Rectal smooth muscle tissue (tissue), 1 donor: ENCODE data around the gene ETFA.

Experiments
- H3K27ac ChIP-seq: one replicate; pipeline ENCODE4 v1.7.0; 2013; ENCODE audit warnings: low read depth, low read length, inconsistent platforms
- H3K27me3 ChIP-seq: one replicate; pipeline ENCODE4 v1.7.0; 2013; ENCODE audit warnings: low read length; ENCODE audit not compliant: control insufficient read depth, insufficient read depth
- H3K36me3 ChIP-seq: one replicate; pipeline ENCODE4 v1.7.0; 2013; ENCODE audit warnings: low read length; ENCODE audit not compliant: control insufficient read depth, insufficient read depth
- H3K4me1 ChIP-seq: one replicate; pipeline ENCODE4 v1.7.0; 2013; ENCODE audit warnings: low read length; ENCODE audit not compliant: control insufficient read depth, insufficient read depth
- H3K4me3 ChIP-seq: one replicate; pipeline ENCODE4 v1.7.0; 2013; ENCODE audit warnings: low read length
- H3K9ac ChIP-seq: one replicate; pipeline ENCODE4 v1.7.0; 2013; ENCODE audit warnings: low read length

ETFA gene

GRCh38 chr15:76189106-76189505 is 122.2 kb downstream of the ETFA start:
- Histone ChIP-seq H3K36me3 (no peaks in the 10 kb centered on the region), H3K9ac (no peak overlapping the region), H3K27ac (no peak overlapping the region), H3K4me3 (no peak overlapping the region), H3K4me1 (peaks cover 4% of the 10 kb centered on the region), H3K27me3 (peaks cover 8% of the 10 kb centered on the region)

- H3K4me1 ChIP-seq = peaks cover 4% of the 10 kb centered on the region
- H3K27ac ChIP-seq = no peak overlapping the region
- H3K4me3 ChIP-seq = no peak overlapping the region
- H3K36me3 ChIP-seq = no peaks in the 10 kb centered on the region
- no peak overlapping the region for H3K9ac ChIP-seq
- peaks cover 8% of the 10 kb centered on the region for H3K27me3 ChIP-seq
Observed at GRCh38 chr15:76187163-76187562, 124.1 kb downstream of the ETFA start.

GRCh38 chr15:76185716-76186115 is 125.6 kb downstream of the ETFA start:
- Histone ChIP-seq H3K27ac (no peak overlapping the region), H3K9ac (no peak overlapping the region), H3K4me3 (no peak overlapping the region), H3K27me3 (peaks cover 3% of the 10 kb centered on the region), H3K36me3 (no peaks in the 10 kb centered on the region), H3K4me1 (no peaks in the 10 kb centered on the region)

GRCh38 chr15:76184650-76185035 is 126.6 kb downstream of the ETFA start:
- H3K4me1 ChIP-seq = no peaks in the 10 kb centered on the region

GRCh38 chr15:76183930-76184649 is 127.2 kb downstream of the ETFA start:
- Histone ChIP-seq H3K9ac (no peak overlapping the region), H3K27ac (no peak overlapping the region)

More at GRCh38 chr15:76184650-76185035, 126.6 kb downstream of the ETFA start:
- H3K9ac ChIP-seq = no peak overlapping the region
- H3K27me3 ChIP-seq = peaks cover 3% of the 10 kb centered on the region
- H3K36me3 ChIP-seq = no peaks in the 10 kb centered on the region
- H3K27ac ChIP-seq = no peak overlapping the region
- no peak overlapping the region for H3K4me3 ChIP-seq

GRCh38 chr15:76181705-76182107 is 129.6 kb downstream of the ETFA start:
- H3K27me3 ChIP-seq = peaks cover 3% of the 10 kb centered on the region
- no peaks in the 10 kb centered on the region for H3K36me3 ChIP-seq
- no peaks in the 10 kb centered on the region for H3K4me1 ChIP-seq
- H3K4me3 ChIP-seq = no peak overlapping the region
- H3K27ac ChIP-seq = no peak overlapping the region
- H3K9ac ChIP-seq = no peak overlapping the region

More at GRCh38 chr15:76183930-76184649, 127.2 kb downstream of the ETFA start:
- no peaks in the 10 kb centered on the region for H3K4me1 ChIP-seq
- no peaks in the 10 kb centered on the region for H3K36me3 ChIP-seq
- no peaks in the 10 kb centered on the region for H3K27me3 ChIP-seq
- no peak overlapping the region for H3K4me3 ChIP-seq

- H3K4me1 ChIP-seq = no peaks in the 10 kb centered on the region
- H3K9ac ChIP-seq = no peak overlapping the region
- no peak overlapping the region for H3K4me3 ChIP-seq
- no peaks in the 10 kb centered on the region for H3K36me3 ChIP-seq
- H3K27me3 ChIP-seq = peaks cover 3% of the 10 kb centered on the region
- no peak overlapping the region for H3K27ac ChIP-seq
Observed at GRCh38 chr15:76180321-76180720, 130.9 kb downstream of the ETFA start.

GRCh38 chr15:76179023-76179422 is 132.2 kb downstream of the ETFA start:
- Histone ChIP-seq H3K9ac (no peak overlapping the region), H3K27me3 (peaks cover 3% of the 10 kb centered on the region), H3K4me1 (no peaks in the 10 kb centered on the region), H3K36me3 (no peaks in the 10 kb centered on the region), H3K27ac (no peak overlapping the region), H3K4me3 (no peak overlapping the region)

- Histone ChIP-seq H3K27me3 (peaks cover 3% of the 10 kb centered on the region), H3K36me3 (no peaks in the 10 kb centered on the region), H3K9ac (no peak overlapping the region), H3K4me1 (no peaks in the 10 kb centered on the region), H3K27ac (no peak overlapping the region), H3K4me3 (no peak overlapping the region)
Observed at GRCh38 chr15:76178296-76179000, 132.8 kb downstream of the ETFA start.

- Histone ChIP-seq H3K36me3 (no peaks in the 10 kb centered on the region), H3K4me3 (no peak overlapping the region), H3K27me3 (peaks cover 3% of the 10 kb centered on the region), H3K4me1 (no peaks in the 10 kb centered on the region), H3K27ac (no peak overlapping the region), H3K9ac (no peak overlapping the region)
Observed at GRCh38 chr15:76177491-76178040, 133.7 kb downstream of the ETFA start.

- no peak overlapping the region for H3K9ac ChIP-seq
- no peak overlapping the region for H3K4me3 ChIP-seq
- H3K4me1 ChIP-seq = no peaks in the 10 kb centered on the region
- H3K27ac ChIP-seq = no peak overlapping the region
- H3K36me3 ChIP-seq = no peaks in the 10 kb centered on the region
- peaks cover 3% of the 10 kb centered on the region for H3K27me3 ChIP-seq
Observed at GRCh38 chr15:76176487-76177085, 134.7 kb downstream of the ETFA start.

GRCh38 chr15:76176059-76176458 is 135.2 kb downstream of the ETFA start:
- Histone ChIP-seq H3K36me3 (no peaks in the 10 kb centered on the region), H3K4me1 (no peaks in the 10 kb centered on the region), H3K4me3 (no peak overlapping the region), H3K9ac (no peak overlapping the region), H3K27ac (no peak overlapping the region), H3K27me3 (peaks cover 3% of the 10 kb centered on the region)
